G401.6 (cell line): ENCODE data around the gene ERC1.
"Not testable (repeated sequence)": the region's sequence is repeated elsewhere in the genome, so short reads cannot be mapped to it uniquely, and the experiment has no call there.

Experiments
- FAIRE-seq: peaks from 2 replicates; lab custom pipeline; 2012; peaks lifted over from hg19 to GRCh38; lab: Jason Lieb, UNC

Gene ERC1

GRCh38 chr12:1326258-1326657 lies 335.2 kb downstream of the ERC1 start:
- FAIRE-seq: no peak

GRCh38 chr12:1328391-1328790 lies 337.4 kb downstream of the ERC1 start:
- no peak for FAIRE-seq

GRCh38 chr12:1329784-1330476 lies 338.9 kb downstream of the ERC1 start:
- FAIRE-seq: no peak

GRCh38 chr12:1330477-1330827 lies 339.4 kb downstream of the ERC1 start:
- FAIRE-seq: no peak

GRCh38 chr12:1332327-1332726 lies 341.3 kb downstream of the ERC1 start:
- FAIRE-seq: no peak

GRCh38 chr12:1338483-1339177 lies 347.6 kb downstream of the ERC1 start:
- no peak for FAIRE-seq

GRCh38 chr12:1339178-1339541 lies 348.1 kb downstream of the ERC1 start:
- not testable (repeated sequence) for FAIRE-seq

- no peak for FAIRE-seq
Measured at GRCh38 chr12:1339618-1340319, 348.7 kb downstream of the ERC1 start.

- not testable (repeated sequence) for FAIRE-seq
Measured at GRCh38 chr12:1341270-1341669, 350.2 kb downstream of the ERC1 start.

GRCh38 chr12:1343422-1343821 lies 352.4 kb downstream of the ERC1 start:
- FAIRE-seq: no peak

- FAIRE-seq: no peak
Measured at GRCh38 chr12:1344245-1344644, 353.2 kb downstream of the ERC1 start.

GRCh38 chr12:1346126-1346525 lies 355.1 kb downstream of the ERC1 start:
- FAIRE-seq: no peak

GRCh38 chr12:1347294-1347693 lies 356.3 kb downstream of the ERC1 start:
- peak; percentile 39 for FAIRE-seq

GRCh38 chr12:1348606-1349005 lies 357.6 kb downstream of the ERC1 start:
- FAIRE-seq: no peak

GRCh38 chr12:1350055-1350933 lies 359.3 kb downstream of the ERC1 start:
- FAIRE-seq: no peak

GRCh38 chr12:1350934-1351240 lies 359.9 kb downstream of the ERC1 start:
- no peak for FAIRE-seq

GRCh38 chr12:1351926-1352325 lies 360.9 kb downstream of the ERC1 start:
- no peak for FAIRE-seq

- FAIRE-seq: no peak
Measured at GRCh38 chr12:1353451-1353850, 362.4 kb downstream of the ERC1 start.

- FAIRE-seq: no peak
Measured at GRCh38 chr12:1355396-1355795, 364.4 kb downstream of the ERC1 start.

GRCh38 chr12:1355871-1356270 lies 364.8 kb downstream of the ERC1 start:
- not testable (repeated sequence) for FAIRE-seq

- FAIRE-seq: no peak
Measured at GRCh38 chr12:1356285-1356684, 365.3 kb downstream of the ERC1 start.

- FAIRE-seq: no peak
Measured at GRCh38 chr12:1357171-1357570, 366.1 kb downstream of the ERC1 start.

GRCh38 chr12:1357711-1358110 lies 366.7 kb downstream of the ERC1 start:
- no peak for FAIRE-seq
